Spinal cord (tissue), 10 donors: ENCODE results near the gene AANAT. TPM values are rescaled to one million over a fixed set of nuclear protein-coding genes. Genes with fewer than 3 reads are reported as not detected.

Experiments used
- DNase-seq, 6 donors: peaks; one replicate each; pipeline versions ENCODE4 v3.0.0 to v3.0.0-alpha.2; 2013 to 2015; ENCODE audit warnings: low spot score in 6 of 6, low read depth in 4 of 6
- H3K27ac ChIP-seq: one replicate; pipeline ENCODE4 v1.5.1; 2013; ENCODE audit warnings: low read depth, low read length, control low read depth
- H3K27me3 ChIP-seq: one replicate; pipeline ENCODE4 v1.6.1; 2013; ENCODE audit warnings: low read length; ENCODE audit not compliant: control insufficient read depth, insufficient read depth
- H3K36me3 ChIP-seq: one replicate; pipeline ENCODE4 v1.6.1; 2013; ENCODE audit warnings: low read length; ENCODE audit not compliant: control insufficient read depth, insufficient read depth
- H3K4me1 ChIP-seq: one replicate; pipeline ENCODE4 v1.6.1; 2013; ENCODE audit warnings: low read length; ENCODE audit not compliant: control insufficient read depth, insufficient read depth
- H3K4me3 ChIP-seq: one replicate; pipeline ENCODE4 v1.5.1; 2013; ENCODE audit warnings: low read depth, low read length, control low read depth
- H3K9me3 ChIP-seq: one replicate; pipeline ENCODE4 v1.6.1; 2013; ENCODE audit warnings: low read length; ENCODE audit not compliant: control insufficient read depth, insufficient read depth
- WGBS: methylation state at CpG from one replicate; pipeline ENCODE4 v1.1.5; 2013; ENCODE audit warnings: missing lambda C conversion rate; ENCODE audit not compliant: insufficient coverage; 5-methylcytosine and 5-hydroxymethylcytosine counted together
- polyA plus RNA-seq, 2 donors: library from polyadenylated mRNA; unstranded; fragments of 120-200 nt; gene quantifications; one replicate each; pipeline ENCODE4 v1.2.1, GENCODE V29; 2013; ENCODE audit not compliant: insufficient read length in 2 of 2
- total RNA-seq, 2 donors: library from RNA; depleted of rRNA in 1 of 2; stranded (reverse); fragments of 120-200 nt in 1 of 2; fragments of >200 nt in 1 of 2; gene quantifications; one replicate each; pipeline versions ENCODE4 v1.2.3 to v1.2.4, GENCODE V29; 2013 to 2014
- donor health status: healthy.

AANAT gene
- total and polyA plus RNA-seq, 4 donors: 0.20 to 0.83 (median 0.44) TPM

DNA sequence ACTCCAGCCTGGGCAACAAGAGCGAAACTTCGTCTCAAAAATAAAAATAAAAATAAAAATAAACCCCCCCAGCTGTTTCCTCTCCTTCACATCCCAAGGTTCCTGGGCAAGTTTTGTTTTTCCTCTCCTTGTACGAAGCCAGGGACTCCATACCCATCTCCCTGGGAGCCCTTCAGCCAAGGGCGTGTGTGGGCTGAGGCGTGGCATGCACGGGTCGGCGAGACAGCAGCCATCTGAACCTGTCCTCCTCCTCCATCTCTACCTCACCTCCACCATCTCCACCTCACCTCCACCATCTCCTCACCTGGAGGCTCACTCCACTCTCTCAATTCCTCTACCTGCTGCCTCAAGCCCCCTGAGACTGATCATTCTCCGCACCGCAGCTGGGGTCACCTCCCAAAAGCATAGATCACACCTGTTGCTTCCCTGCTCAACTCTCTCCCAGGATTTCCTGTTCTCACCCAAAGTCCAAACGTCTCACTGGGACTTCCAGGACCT lies 16.9 kb downstream of the AANAT start:
- Histone ChIP-seq H3K27me3 (no peaks in the 10 kb centered on the region), H3K9me3 (no peaks in the 10 kb centered on the region), H3K4me3 (no peak overlapping the region), H3K4me1 (peaks cover 29% of the 10 kb centered on the region), H3K36me3 (peaks cover 3% of the 10 kb centered on the region), H3K27ac (no peak overlapping the region)
- 90% methylated on average over 9 of the region's 11 CpGs for WGBS
- no peak for DNase-seq

DNA sequence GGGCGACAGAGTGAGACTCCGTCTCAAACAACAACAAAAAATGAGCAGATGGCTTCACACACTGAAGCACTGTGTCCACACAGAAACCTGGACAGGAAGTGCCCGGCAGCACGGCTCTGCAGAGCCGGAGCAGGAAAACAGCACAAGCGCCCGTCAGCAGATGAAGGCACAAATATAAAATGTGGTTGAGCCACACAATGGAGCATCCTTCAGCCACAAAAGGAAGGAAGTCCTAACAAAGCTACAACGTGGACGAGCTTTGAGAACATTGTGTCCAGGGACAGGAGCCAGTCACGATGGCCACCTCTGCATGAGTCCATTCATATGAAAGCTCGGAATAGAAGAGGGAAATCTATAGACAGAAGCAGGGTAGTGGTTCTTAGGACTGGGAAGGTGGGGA lies 18.2 kb downstream of the AANAT start:
- H3K9me3 ChIP-seq: no peaks in the 10 kb centered on the region
- no peak overlapping the region for H3K4me3 ChIP-seq
- DNase-seq: peak in 1 of 6 donors; percentile 10
- H3K4me1 ChIP-seq: peaks cover 20% of the 10 kb centered on the region
- peak overlapping the region; percentile 29 for H3K27ac ChIP-seq
- H3K27me3 ChIP-seq: no peaks in the 10 kb centered on the region
- H3K36me3 ChIP-seq: no peaks in the 10 kb centered on the region
- WGBS: 36% methylated on average over 11 of the region's 11 CpGs

DNA sequence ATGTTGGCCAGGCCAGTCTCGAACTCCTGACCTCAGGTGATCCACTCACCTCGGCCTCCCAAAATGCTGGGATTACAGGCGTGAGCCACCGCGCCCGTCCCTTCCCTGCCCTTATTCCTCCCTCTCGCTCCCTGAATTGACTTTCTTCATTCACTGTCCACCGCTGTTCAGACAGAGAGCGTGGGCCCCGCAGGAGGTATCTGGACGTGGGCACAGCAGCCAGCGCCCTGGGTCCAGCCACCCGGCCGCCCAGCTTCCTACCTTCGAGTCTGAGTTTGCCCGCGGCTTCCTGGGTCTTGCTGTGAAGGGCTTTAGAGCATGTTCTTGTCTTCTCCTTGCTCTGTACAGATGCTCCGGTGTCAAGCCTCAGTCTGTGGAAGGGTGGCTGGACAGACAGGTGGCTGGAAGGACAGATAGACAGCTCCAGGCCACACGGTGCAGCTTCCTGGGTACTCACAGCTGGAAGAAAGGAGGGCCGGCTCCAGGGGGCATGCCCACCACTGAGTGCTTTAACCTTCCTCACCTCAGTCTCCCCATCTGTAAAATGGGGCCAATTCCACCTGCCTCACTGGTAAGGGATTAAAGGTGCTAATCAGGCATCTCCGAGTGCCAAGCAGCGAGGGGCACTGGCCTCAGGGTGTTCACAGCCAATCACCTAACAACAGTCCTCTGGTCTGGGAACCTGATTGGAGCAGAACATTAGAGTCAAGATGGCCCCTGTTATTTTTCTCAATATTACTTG lies 20.2 kb downstream of the AANAT start:
- WGBS: 93% methylated on average over 21 of the region's 22 CpGs
- H3K9me3 ChIP-seq: no peaks in the 10 kb centered on the region
- H3K27ac ChIP-seq: no peak overlapping the region
- H3K27me3 ChIP-seq: no peaks in the 10 kb centered on the region
- no peak for DNase-seq
- peaks cover 18% of the 10 kb centered on the region for H3K4me1 ChIP-seq
- H3K36me3 ChIP-seq: no peaks in the 10 kb centered on the region
- no peak overlapping the region for H3K4me3 ChIP-seq

DNA sequence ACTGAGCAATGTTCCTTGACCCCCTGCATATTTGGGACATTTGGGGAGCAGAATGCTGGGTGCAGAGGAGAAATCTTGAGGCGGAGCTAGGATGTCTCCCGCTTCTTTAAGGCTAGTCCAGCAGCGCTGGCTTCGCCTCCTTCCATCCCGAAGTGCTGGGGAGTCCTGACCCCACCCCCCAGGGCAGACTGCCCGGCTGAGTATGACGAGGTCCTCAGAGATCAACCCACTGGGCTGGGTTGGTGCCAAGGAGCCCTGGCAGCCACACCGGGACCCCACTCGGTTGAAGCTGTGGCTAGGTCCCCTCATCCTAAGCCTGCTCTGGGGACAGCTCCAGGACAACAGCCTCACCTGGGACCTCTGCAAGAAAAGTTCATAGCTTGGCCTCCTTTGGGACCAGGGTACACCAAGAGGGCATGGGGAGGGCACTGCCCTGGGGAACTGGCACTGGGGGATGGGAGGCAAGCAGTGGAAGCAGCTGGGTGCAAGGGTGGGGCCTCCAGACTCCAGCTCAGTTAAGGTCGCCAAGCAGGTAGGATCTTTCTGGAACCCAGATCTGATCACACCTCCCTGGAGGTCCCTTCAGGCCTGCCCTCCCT lies 22.8 kb downstream of the AANAT start:
- H3K36me3 ChIP-seq: no peaks in the 10 kb centered on the region
- no peak overlapping the region for H3K4me3 ChIP-seq
- 72% methylated on average over 10 of the region's 10 CpGs for WGBS
- H3K27ac ChIP-seq: no peak overlapping the region
- no peaks in the 10 kb centered on the region for H3K9me3 ChIP-seq
- DNase-seq: no peak
- H3K27me3 ChIP-seq: no peaks in the 10 kb centered on the region
- peaks cover 39% of the 10 kb centered on the region for H3K4me1 ChIP-seq

DNA sequence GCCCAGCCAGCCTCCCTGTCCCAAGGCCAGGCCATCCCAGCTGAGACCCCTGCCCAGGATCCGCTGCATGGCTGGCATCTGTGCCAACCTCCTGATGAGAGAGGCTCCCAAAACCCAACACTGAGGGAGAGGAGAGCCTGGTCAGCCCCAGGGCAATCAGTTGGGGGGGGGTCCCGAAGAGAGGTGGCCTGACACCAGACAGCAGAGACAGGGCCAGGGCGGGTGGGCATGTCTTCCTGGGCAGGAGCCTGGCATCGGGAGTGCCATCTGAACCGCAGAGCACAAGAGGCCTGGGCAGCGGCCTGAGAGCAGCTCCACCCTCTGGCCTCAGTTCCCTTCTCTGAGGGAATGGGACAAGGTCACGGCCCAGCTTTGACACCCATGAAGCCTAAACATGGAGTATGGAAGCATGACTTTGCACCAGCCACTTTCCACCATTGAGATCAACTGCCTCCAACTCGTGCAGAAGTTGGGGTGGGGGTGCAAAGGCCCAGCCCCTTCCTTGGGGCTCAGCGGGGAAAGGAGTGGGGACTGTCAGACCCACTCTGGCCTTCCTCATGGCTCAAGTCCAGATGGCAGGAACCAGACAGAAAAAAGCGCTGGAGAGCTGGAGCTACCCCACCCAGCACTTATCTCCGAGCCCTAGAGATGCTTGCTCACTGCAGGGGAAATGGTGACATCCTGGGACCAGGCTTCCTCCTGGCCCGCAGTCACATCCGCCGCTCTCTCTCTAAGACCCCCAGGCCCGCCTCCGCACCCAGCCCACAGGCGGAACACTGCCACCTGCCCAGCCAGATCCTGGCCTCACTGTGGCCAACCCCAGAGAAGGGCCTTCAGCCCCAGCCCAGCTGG lies 24.1 kb downstream of the AANAT start:
- Histone ChIP-seq H3K36me3 (no peaks in the 10 kb centered on the region), H3K27me3 (no peaks in the 10 kb centered on the region), H3K27ac (no peak overlapping the region), H3K4me3 (no peak overlapping the region), H3K9me3 (no peaks in the 10 kb centered on the region), H3K4me1 (peaks cover 44% of the 10 kb centered on the region)
- 90% methylated on average over 14 of the region's 17 CpGs for WGBS
- no peak for DNase-seq

DNA sequence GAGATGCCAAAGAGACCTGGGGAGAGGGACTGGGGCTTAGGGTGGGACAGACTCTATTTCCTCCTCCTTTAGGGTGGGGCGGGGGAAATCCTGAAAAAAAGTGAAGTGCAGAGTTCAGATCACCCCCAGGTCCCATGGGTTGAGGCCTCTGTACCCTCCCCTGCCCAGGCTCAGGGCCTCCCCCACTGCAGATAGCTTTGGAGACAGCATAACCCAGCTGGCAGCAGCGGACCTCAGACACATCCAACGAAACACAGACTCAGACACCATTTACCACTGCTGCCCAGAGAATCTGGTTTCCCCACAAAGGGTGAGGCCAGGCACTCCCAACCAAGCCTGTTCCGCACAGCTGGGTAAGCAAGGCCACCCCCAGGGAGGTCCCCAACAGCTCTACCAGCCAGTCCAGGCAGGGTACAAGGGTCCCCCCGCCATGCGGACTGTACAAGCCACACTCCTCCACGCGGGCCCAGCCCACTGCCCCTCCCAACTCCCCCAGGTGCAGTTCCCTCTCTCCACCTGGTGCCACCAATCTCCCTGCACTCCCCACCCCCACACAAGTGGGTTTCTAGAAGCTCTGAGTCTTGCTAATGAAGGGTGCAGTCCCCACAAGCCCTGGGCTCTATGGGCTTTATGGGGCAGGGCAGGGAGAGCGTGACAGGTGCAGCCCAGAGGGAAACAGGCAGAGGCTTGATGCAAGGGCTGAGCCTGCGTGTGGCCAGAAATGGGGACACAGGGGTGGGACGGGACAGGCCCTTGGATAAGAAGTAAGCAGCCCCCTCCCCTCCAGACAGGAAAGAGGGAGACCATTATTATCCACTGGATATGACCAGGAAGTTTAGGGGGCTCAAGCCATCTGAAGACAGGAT lies 25.0 kb downstream of the AANAT start:
- H3K36me3 ChIP-seq: no peaks in the 10 kb centered on the region
- WGBS: 68% methylated on average over 8 of the region's 11 CpGs
- peak overlapping the region; percentile 4 for H3K27ac ChIP-seq
- H3K4me3 ChIP-seq: no peak overlapping the region
- H3K27me3 ChIP-seq: no peaks in the 10 kb centered on the region
- H3K4me1 ChIP-seq: peaks cover 46% of the 10 kb centered on the region
- H3K9me3 ChIP-seq: no peaks in the 10 kb centered on the region
- DNase-seq: no peak

DNA sequence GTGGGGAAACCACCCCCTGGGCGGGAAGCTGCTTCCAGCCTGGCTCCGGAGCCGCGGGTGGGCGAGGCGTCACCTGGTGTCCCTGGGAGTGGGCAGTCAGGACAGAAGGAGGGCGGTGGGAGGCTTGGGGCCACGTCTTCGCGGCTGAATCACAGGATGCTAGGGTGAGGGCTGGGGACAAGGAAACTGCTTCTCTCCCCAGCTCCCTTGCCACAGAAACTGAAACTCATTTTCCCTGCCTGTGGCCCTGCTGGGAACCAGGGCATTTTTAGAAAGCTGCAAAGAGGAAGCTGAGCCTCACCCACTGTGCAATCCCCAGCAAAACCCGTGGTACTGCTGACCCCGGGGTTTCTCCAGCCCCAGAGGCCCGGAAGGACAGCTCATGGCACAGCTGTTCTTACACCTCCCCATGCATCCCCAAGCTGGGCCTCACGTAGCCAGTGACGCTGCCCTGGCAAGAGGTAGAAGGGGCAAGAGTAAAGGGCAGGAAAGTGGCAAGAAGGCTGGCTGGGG lies 25.6 kb downstream of the AANAT start:
- Histone ChIP-seq H3K4me3 (no peak overlapping the region), H3K4me1 (peaks cover 53% of the 10 kb centered on the region), H3K27me3 (no peaks in the 10 kb centered on the region), H3K27ac (peak overlapping the region; percentile 52), H3K36me3 (no peaks in the 10 kb centered on the region), H3K9me3 (no peaks in the 10 kb centered on the region)
- peak in 1 of 6 donors; percentile 44 for DNase-seq
- WGBS: 35% methylated on average over 12 of the region's 15 CpGs

DNA sequence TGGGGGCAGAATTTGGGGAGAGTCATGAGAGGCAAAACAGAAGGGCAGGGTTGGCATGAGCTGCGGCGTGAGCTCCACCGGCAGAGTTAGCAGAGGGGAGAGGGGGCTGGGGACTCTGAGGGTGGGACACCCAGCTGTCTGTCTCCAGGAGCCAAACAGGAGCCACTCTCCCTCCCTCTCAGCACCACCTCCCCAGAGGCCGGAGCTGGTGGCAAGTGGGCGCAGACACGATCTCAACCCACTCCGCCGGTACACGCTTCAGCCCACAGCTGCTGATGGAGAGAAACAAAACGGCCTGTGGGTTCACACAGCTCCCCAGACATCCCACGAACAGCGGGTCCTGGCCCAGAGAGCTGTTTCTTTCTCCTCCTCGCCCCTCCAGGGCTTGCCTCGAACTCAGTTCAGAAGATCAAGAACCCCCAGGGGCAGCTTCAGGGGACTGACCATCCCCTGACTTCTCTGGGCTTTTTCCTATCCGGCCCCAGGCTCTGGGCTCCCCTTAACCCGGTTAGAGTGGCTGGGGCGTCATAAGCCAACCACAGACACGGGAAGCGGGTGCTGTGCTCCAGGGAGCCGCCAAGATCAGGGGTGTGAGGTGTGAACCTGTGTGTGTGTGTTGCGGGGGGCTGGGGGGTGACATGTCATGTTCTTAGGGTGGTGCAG lies 26.2 kb downstream of the AANAT start:
- no peak overlapping the region for H3K4me3 ChIP-seq
- DNase-seq: no peak
- H3K9me3 ChIP-seq: no peaks in the 10 kb centered on the region
- H3K36me3 ChIP-seq: no peaks in the 10 kb centered on the region
- peak overlapping the region; percentile 52 for H3K27ac ChIP-seq
- H3K4me1 ChIP-seq: peaks cover 59% of the 10 kb centered on the region
- H3K27me3 ChIP-seq: peaks cover 2% of the 10 kb centered on the region
- WGBS: 80% methylated on average over 18 of the region's 21 CpGs
